ENCODE results near the gene HMCES.
"Not testable (repeated sequence)": the region's sequence is repeated elsewhere in the genome, so short reads cannot be mapped to it uniquely, and the experiment has no call there.

HMCES gene

GRCh38 chr3:129257609-129258008 is 21.1 kb upstream of the HMCES start:
- DNase-seq (ENCODE audit: low read depth in 2 of 3, low spot score in 2 of 3), result no peak

GRCh38 chr3:129259612-129260477 is 18.8 kb upstream of the HMCES start:
- DNase-seq (ENCODE audit: low read depth in 2 of 3, low spot score in 2 of 3), result no peak

- no peak for DNase-seq (ENCODE audit: low read depth in 2 of 3, low spot score in 2 of 3)
Measured at GRCh38 chr3:129260606-129261005, 18.1 kb upstream of the HMCES start.

GRCh38 chr3:129261894-129262293 is 16.8 kb upstream of the HMCES start:
- DNase-seq (ENCODE audit: low read depth in 2 of 3, low spot score in 2 of 3), result no peak

GRCh38 chr3:129263161-129263910 is 15.3 kb upstream of the HMCES start:
- no peak for DNase-seq (ENCODE audit: low read depth in 2 of 3, low spot score in 2 of 3)

- not testable (repeated sequence) for DNase-seq (ENCODE audit: low read depth in 2 of 3, low spot score in 2 of 3)
Measured at GRCh38 chr3:129264994-129265393, 13.7 kb upstream of the HMCES start.

GRCh38 chr3:129266651-129267050 is 12.0 kb upstream of the HMCES start:
- no peak for DNase-seq (ENCODE audit: low read depth in 2 of 3, low spot score in 2 of 3)

- no peak for DNase-seq (ENCODE audit: low read depth in 2 of 3, low spot score in 2 of 3)
Measured at GRCh38 chr3:129268396-129268795, 10.3 kb upstream of the HMCES start.

GRCh38 chr3:129271674-129272073 is 7.0 kb upstream of the HMCES start:
- no peak for DNase-seq (ENCODE audit: low read depth in 2 of 3, low spot score in 2 of 3)

GRCh38 chr3:129276385-129276784 is 2.3 kb upstream of the HMCES start:
- DNase-seq (ENCODE audit: low read depth in 2 of 3, low spot score in 2 of 3), result no peak

GRCh38 chr3:129277829-129278271 is 820 bp upstream of the HMCES start:
- DNase-seq (ENCODE audit: low read depth in 2 of 3, low spot score in 2 of 3), result no peak

- DNase-seq (ENCODE audit: low read depth in 2 of 3, low spot score in 2 of 3), result peak; percentile 33 to 53 (median 41)
Measured at GRCh38 chr3:129278966-129279906, 566 bp downstream of the HMCES start.

- no peak for DNase-seq (ENCODE audit: low read depth in 2 of 3, low spot score in 2 of 3)
Measured at GRCh38 chr3:129280183-129280582, 1.5 kb downstream of the HMCES start.

- no peak for DNase-seq (ENCODE audit: low read depth in 2 of 3, low spot score in 2 of 3)
Measured at GRCh38 chr3:129281726-129282125, 3.1 kb downstream of the HMCES start.

GRCh38 chr3:129282727-129283327 is 4.2 kb downstream of the HMCES start:
- no peak for DNase-seq (ENCODE audit: low read depth in 2 of 3, low spot score in 2 of 3)

- DNase-seq (ENCODE audit: low read depth in 2 of 3, low spot score in 2 of 3), result no peak
Measured at GRCh38 chr3:129286081-129286480, 7.4 kb downstream of the HMCES start.

- no peak for DNase-seq (ENCODE audit: low read depth in 2 of 3, low spot score in 2 of 3)
Measured at GRCh38 chr3:129288446-129288845, 9.8 kb downstream of the HMCES start.

- DNase-seq (ENCODE audit: low read depth in 2 of 3, low spot score in 2 of 3), result no peak
Measured at GRCh38 chr3:129289201-129289921, 10.7 kb downstream of the HMCES start.

GRCh38 chr3:129291236-129291886 is 12.7 kb downstream of the HMCES start:
- no peak for DNase-seq (ENCODE audit: low read depth in 2 of 3, low spot score in 2 of 3)

- no peak for DNase-seq (ENCODE audit: low read depth in 2 of 3, low spot score in 2 of 3)
Measured at GRCh38 chr3:129295286-129295685, 16.6 kb downstream of the HMCES start.

All from activated CD8-positive, alpha-beta memory T cell treated with anti-CD3 and anti-CD28 coated beads for 48 hours (primary cell).